Muscle of back (tissue), 13 donors: ENCODE results near the gene P2RX5. TPM values are rescaled to one million over a fixed set of nuclear protein-coding genes. Genes with fewer than 3 reads are reported as not detected.
"Not testable (repeated sequence)": the region's sequence is repeated elsewhere in the genome, so short reads cannot be mapped to it uniquely, and the experiment has no call there.

ENCODE experiments used
- DNase-seq, 3 donors: peaks; one replicate each; pipeline versions ENCODE4 v3.0.0 to v3.0.0-alpha.2; 2013
- long read RNA-seq, 9 donors: transcript quantifications; one replicate each; lab custom pipeline, GENCODE V29; 2026
- polyA plus RNA-seq, 10 donors: library from polyadenylated mRNA; unstranded; fragments of 120-200 nt; gene quantifications; one replicate each; pipeline ENCODE4 v1.2.1, GENCODE V29; 2013; ENCODE audit not compliant: insufficient read length in 10 of 10

The P2RX5 gene, protein sequence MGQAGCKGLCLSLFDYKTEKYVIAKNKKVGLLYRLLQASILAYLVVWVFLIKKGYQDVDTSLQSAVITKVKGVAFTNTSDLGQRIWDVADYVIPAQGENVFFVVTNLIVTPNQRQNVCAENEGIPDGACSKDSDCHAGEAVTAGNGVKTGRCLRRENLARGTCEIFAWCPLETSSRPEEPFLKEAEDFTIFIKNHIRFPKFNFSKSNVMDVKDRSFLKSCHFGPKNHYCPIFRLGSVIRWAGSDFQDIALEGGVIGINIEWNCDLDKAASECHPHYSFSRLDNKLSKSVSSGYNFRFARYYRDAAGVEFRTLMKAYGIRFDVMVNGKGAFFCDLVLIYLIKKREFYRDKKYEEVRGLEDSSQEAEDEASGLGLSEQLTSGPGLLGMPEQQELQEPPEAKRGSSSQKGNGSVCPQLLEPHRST
- polyA plus RNA-seq = 10 to 100 TPM; 18.0 to 33.5 (median 26.4) TPM
- long read RNA-seq, donor 1, partial matches to known transcripts = 0 of 2 reads
- long read RNA-seq, donor 1, other reads (novel, unspliced or antisense) = 0 of 2 reads
- long read RNA-seq, donor 2, partial matches to known transcripts = 0 of 3 reads
- long read RNA-seq, donor 2, other reads (novel, unspliced or antisense) = 0 of 3 reads
- long read RNA-seq, donor 3 = 0 reads
- long read RNA-seq, donor 4, partial matches to known transcripts = 0 of 3 reads
- long read RNA-seq, donor 4, other reads (novel, unspliced or antisense) = 0 of 3 reads
- long read RNA-seq, donor 5, partial matches to known transcripts = 8 of 9 reads
- long read RNA-seq, donor 5, other reads (novel, unspliced or antisense) = 0 of 9 reads
- long read RNA-seq, donor 6, partial matches to known transcripts = 0 of 4 reads
- long read RNA-seq, donor 6, other reads (novel, unspliced or antisense) = 0 of 4 reads
- long read RNA-seq, donor 7, partial matches to known transcripts = 0 of 2 reads
- long read RNA-seq, donor 7, other reads (novel, unspliced or antisense) = 0 of 2 reads
- long read RNA-seq, donor 8 = 0 reads
- long read RNA-seq, donor 9, partial matches to known transcripts = 0 of 1 reads
- long read RNA-seq, donor 9, other reads (novel, unspliced or antisense) = 0 of 1 reads

DNA sequence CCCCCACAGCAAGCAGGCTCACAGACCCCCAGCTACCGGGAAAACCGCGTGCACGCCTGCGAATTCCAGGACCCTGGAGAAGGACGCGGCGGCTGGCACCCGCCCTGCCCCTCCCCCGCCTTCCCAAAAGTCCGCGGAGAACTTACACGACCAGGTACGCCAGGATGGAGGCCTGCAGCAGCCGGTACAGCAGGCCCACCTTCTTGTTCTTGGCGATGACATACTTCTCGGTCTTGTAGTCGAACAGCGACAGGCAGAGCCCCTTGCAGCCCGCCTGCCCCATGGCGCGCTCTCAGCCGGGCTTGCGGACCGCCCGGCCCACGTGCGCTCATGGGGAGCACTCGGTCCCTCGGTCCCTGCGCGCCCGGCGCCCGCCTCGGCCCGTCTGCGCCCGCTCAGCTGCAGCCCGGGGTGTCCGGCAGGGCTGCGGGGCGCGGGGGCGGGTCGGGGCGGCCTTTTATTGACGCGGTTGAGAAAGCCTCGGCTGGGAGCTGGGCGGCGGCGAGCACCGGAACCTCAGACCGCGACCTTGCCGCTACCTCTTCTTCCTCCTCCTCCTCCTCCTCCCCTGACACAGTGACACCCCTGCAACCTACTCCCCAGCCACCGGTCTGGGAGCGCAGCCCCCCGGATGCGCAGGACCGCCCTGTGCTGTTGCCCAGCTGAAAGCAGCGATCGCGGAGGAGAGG lies at the start of gene P2RX5:
P2RX5 (minus strand) TSS at position 433 of the 689 bp plus-strand sequence; CDS start at position 283, 150 bp downstream.
- peak in 2 of 3 donors; percentile 33 to 47 for DNase-seq

DNA sequence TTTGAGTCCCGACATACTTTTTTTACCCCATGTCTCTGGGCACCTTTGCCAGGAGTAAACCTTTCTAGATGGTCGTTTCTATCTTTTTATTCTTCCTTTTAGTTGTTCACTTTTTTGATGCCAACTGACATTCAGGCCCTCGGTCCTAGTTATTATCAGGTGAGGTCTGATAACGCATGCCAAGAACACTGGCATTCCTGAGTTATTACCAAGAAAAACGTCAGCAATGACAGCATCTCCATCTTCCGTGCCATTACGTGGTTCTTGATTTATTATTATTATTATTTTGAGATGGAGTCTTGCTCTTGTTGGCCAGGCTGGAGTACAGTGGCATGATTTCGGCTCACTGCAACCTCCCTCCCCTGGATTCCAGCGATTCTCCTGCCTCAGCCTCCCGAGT lies 49.1 kb upstream of the P2RX5 start:
- no peak for DNase-seq

DNA sequence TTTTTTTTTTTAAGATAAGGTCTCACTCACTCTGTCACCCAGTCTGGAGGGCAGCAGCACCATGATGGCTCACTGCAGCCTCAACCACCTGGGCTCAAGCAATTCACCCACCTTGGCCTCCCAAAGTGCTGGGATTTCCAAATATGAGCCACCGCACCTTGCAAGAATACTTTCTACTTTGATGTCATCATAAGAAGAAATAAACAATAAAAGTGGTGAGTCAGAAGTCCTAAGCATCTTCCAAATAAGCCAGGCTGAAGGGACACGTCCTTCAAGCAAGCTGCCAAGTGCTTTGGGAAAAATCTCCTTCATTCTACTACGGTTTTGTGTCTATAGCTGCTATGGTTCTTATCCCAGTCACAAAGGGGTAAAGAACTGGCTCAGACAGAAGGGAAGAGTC lies 48.1 kb upstream of the P2RX5 start:
- no peak for DNase-seq

DNA sequence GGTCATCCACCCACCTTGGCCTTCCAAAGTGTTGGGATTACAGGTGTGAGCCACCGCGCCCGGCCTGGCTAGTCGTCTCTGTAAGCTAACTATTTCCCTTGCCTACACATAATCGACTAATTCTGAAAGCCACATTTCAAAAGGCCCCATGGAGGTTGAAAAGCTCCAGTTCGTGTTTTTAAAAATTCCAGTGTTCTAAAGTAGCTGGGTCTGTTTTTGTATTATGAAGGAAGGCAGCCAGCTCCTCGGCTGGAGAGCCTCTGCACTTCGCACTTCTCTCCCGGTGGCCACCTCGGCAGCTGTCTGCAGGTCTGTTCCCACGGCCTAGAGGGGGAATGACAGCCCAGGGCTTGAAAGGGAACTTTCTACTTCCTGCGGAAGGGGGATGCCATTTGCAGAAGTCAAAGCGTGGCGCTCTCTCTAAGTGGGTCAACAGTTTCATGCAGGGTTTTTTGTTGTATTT lies 44.7 kb upstream of the P2RX5 start:
- peak in 1 of 3 donors; percentile 50 for DNase-seq

DNA sequence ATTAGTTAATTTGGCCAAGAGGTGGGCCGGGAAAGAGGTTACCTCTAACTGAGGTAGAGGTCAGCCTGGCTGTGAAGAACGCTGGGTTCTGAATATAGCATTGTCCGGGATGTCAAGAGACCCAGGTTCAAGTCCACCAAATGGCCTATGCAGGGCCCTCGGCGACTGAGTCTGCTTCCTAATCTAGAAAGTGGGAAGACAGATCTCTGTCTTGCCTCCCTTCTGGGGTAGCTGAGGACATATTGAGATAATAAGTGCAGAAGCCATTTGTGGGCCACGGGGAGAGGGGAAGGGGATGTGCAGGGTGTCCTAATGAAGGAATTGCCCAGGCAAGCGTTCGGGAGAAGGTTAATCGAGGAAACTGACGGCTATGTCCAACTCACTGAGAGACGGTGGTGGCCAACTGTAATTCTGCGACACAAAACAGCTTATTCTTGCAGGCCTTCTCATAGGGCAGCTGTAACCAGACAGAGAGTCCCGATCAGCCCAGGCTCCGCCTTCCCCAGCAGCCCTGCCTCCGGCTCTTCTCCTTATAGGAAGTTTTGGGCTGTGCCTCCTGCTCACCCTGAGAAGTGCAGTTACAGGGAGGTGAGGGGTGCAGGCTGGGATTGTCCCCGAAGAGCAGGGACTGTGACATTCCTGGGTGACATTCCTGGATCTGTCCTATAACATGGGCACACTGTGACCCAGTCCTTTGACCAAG lies 43.6 kb upstream of the P2RX5 start:
- DNase-seq = no peak

DNA sequence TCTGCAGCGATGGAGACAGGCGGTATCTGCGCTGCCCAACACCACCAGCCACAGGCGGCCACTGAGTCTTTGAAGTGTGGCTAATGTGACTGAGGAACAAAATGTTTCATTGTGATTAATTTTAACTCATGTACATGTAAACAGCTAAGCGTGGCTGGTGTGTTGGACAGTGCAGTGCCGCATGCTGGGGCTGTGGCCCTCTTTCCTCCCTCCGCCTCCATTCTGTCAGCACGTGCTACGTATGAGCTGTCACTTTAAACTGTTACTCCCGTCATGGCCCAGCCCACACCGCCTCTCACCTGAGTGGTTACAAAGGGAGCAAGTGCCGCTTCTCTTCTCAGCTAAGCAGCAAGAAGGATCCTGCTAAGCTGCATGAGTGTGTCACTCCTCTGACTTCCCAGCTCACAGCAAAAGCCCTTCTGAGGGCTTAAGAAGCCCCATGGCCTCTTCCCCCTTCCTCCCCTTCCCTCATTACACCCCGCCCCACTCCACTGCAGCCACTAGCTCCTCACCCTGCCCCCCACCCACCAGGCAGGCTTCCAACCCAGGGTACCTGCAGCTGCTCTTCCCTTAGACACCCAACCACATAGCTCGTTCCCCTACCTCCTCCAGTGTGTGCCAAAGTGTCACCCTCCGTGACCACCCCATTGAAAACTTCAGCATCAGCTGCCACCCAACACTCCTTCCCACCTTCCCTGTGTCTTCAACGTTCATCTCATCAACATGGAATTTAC lies 42.8 kb upstream of the P2RX5 start:
- DNase-seq = peak in 1 of 3 donors; percentile 57

DNA sequence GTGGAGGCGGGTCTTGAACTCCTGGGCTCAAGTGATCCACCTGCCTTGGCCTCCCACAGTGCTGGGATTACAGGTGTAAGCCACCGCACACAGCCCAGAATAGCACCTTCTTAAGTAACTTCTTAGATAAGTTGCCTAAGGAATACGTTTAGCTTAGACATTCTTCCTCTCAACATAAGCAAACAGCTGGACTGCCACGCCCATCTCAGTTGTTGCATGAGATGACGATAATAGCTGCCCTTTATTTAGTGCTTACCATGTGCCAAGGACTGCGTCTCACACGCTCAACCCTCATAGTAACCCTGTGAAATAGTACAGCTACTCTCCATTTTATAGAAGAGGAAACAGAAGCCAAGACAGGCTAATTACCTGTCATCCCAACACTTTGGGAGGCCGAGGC lies 39.6 kb upstream of the P2RX5 start:
- DNase-seq = no peak

DNA sequence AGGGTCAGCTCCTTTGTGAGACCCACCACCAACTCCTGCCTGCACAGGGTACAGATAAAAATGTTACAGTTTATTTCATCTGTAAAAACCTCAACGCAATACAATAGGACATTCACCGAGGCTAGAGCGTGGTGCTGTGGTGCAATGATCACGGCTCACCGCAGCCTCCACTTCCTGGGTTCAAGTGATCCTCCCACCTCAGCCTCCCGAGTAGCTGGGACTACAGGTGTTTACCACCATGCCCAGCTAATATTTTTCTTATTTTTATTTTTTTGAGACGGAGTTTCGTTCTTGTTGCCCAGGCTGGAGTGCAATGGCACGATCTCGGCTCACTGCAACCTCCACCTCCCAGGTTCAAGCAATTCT lies 38.9 kb upstream of the P2RX5 start:
- not testable (repeated sequence) for DNase-seq

DNA sequence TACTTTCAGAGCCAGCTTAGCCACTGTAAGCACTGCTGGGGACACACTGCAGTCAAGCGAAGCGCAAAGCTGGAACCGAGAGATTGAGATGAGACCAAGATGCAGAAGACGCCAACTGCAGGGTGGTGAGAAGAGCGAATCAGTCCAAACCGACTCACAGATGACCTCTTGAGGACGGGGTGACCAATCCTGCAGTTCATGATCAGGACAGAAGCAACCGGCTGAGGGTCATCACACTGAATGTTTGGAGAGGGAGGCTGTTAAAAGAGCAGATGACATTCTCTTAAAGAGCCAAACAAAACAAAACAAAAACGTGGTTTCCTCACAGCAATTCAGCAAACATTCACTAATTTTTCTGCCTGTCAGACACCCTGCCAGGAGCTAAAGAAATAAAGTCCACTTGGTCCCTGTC lies 36.3 kb upstream of the P2RX5 start:
- no peak for DNase-seq

DNA sequence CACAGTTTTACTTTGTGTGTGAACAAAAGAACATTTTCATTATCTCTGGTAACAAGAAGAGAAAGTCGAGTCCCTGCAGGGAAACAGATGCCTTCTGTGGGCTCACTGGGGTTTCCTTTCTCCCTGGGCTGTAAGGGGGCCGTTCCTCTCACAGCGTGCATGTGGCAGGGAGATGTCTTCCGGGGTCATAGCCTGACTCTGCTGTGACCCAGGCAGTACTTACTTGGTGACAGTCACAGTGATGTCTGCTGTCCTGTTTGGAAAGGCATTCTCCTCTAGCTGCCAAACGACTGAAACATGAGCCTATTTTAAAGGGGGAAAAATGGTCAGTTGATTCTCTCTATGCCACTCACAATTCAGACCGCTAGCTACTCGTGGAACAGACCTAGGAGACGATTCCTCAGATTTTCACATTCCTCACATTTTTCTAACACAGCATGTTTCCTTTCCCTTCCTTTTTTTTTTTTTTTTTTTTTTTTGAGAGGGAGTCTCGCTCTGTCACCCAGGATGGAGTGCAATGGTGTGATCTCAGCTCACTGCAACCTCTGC lies 35.0 kb upstream of the P2RX5 start:
- DNase-seq = peak in 1 of 3 donors; percentile 31

DNA sequence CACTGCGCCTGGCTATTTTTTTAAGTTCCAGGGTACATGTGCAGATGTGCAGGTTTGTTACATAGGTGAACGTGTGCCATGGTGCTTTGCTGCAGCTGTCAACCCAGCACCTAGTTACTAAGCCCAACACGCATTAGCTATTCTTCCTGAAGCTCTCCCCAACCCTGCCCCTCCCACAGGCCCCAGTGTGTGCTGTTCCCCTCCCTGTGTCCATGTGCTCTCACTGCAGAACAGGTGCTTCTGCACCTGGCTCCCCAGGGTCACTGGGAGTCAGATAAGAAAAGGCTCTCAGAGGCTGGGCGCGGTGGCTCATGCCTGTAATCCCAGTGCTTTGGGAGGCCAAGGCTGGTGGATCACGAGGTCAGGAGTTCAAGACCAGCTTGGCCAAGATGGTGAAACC lies 33.9 kb upstream of the P2RX5 start:
- DNase-seq = no peak

DNA sequence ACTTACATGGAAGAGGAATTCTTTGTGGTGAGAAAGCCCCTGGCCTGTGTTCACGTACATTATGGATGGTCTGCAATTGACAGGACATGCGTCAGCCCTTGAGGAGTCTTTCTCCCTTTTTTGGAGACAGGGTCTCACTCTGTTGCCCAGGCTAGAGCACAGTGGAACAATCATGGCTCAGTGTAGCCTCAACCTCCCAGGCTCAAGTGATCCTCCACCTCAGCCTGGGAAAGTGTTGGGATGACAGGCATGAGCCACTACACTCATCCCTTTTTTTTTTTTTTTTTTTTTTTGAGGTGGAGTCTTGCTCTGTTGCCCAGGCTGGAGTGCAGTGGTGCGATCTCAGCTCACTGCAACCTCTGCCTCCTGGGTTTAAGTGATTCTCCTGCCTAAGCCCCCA lies 32.1 kb upstream of the P2RX5 start:
- not testable (repeated sequence) for DNase-seq

DNA sequence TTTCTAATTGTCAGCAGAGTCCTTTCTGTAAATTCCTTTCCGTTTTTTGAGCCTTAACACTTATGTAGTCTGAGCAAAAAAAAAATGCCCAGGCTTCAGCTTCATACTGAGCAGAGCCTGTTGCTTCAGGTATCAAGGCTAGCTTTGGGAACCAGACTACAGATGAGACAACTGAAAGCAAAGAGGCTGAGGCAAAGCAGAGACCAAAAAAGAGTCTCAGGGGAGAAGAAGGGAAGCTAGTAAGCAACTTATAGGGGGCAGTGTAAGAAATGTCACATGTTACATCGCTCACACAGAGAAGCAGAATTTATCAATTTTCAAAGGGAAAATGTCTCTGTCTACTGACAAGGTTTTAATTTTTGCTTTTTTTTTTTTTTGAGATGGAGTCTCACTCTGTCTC lies 31.1 kb upstream of the P2RX5 start:
- no peak for DNase-seq

DNA sequence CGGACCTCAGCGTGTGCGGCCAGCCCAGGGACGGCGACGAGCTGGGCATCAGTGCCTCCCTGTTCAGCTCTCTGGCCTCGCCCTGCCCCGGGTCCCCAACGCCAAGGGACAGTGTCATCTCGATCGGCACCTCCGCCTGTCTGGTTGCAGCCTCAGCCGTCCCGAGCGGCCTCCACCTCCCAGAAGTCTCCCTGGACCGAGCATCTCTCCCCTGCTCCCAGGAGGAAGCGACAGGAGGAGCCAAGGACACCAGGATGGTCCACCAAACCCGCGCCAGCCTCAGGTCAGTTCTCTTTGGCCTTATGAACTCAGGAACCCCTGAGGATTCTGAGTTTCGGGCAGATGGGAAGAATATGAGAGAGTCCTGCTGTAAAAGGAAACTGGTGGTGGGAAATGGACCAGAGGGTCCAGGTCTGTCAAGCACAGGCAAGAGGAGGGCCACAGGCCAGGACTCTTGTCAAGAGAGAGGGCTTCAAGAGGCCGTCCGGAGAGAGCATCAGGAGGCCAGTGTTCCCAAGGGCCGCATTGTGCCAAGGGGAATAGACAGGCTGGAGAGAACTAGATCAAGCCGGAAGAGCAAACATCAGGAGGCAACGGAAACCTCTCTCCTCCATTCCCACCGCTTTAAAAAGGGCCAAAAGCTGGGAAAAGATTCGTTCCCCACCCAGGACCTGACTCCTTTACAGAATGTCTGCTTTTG lies 28.6 kb upstream of the P2RX5 start:
- DNase-seq = no peak

DNA sequence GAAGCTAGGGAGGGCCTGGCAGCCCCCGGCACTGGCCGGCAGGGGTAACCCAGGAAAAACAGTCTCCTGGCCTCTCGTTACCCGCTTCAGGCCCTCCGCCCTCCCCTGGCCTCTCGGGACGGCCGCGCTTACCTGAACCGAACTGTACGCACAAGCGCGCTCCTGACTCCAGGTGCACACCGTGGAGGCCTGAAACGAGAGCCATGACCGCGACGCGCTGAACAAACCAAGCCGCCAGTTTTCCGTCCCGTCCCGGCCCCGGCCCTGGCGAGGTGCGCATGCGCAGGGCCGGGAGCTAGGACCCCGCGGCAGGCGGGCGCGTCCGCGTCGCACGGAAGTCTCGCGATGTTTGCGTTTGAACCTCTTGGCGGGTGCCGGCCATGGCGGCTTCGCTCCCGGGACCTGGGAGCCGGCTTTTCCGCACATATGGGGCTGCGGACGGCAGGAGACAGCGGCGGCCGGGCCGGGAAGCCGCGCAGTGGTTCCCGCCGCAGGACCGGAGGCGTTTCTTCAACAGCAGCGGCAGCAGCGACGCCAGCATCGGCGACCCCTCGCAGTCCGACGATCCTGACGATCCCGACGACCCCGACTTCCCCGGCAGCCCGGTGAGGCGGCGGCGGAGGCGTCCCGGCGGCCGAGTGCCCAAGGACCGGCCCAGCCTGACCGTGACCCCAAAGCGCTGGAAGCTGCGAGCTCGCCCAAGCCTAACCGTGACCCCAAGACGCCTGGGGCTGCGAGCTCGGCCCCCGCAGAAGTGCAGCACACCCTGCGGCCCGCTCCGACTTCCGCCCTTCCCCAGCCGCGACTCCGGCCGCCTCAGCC lies 27.8 kb upstream of the P2RX5 start, which contains the start of gene HASPIN:
HASPIN (plus strand) TSS at position 348 of the 822 bp plus-strand sequence; CDS start at position 381, 33 bp downstream.
- DNase-seq = peak; percentile 91 to 97 (median 94)

DNA sequence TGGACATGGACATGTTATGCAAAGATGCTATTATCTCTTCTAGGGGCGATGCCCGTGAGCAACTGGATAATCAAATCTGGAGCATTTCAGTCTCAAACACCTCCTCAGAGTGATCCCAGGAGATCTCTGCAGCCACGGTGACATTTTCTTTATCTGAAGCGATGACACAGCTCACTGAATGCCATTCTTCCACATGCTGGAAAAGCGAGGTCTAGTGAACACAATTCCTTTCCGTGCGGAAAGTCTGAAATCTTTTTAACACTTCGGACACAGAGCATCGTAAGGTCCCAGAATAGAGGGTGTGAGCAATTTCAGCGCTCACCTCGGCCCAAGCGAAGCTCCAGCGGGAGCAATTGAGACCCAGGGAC lies 27.2 kb upstream of the P2RX5 start:
- DNase-seq = peak in 1 of 3 donors; percentile 23

DNA sequence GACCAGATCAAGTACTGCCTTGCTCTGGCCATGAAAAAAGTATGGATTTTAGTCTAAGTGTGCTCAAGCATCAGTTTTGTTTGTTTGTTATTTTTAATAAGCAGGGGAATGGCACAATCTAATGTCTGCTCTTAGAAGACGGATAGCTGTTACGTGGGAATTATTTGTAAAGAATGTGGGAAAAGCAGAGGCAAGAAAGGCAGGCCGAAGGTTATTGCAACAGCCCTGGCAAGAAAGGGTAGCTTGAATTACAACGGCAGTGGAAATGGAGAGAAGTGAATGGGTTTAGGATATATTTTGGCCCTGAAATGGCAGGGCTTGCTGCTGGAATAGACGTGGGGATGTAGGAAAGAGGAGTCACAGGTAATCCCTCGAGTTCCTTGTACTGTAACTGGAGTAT lies 26.8 kb upstream of the P2RX5 start:
- DNase-seq = no peak

DNA sequence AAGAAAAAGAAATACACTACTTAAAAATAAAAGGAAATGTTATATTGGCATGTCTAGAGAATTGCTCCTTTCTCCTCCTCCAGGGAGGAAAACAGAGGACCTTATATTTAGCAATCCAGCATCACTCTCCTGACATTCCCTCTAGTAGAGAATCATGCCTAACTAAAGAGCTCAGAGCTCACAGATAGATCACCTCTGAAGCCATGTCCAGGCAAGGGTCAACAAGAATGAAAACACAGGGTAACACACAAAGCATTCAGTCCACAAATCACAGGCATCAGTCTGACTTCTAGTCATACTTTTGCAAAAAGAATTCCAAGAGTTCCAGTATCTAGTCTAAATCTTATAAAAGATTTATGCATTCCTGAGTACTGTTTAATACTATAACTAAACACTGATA lies 23.3 kb upstream of the P2RX5 start:
- no peak for DNase-seq
